GM12875 (cell line): ENCODE results near the gene RPS2.

Experiments
- H3K4me3 ChIP-seq: one replicate; pipeline ENCODE4 v1.5.1; 2011; ENCODE audit warnings: low read depth, low read length, control low read depth
- CTCF ChIP-seq: IDR thresholded peaks from 2 replicates; pipeline ENCODE4 v1.5.1; 2011; ENCODE audit warnings: low read depth, mild to moderate bottlenecking, control low read depth, inconsistent platforms, low read length, moderate library complexity, borderline replicate concordance; ENCODE audit not compliant: insufficient read depth

The RPS2 gene

DNA sequence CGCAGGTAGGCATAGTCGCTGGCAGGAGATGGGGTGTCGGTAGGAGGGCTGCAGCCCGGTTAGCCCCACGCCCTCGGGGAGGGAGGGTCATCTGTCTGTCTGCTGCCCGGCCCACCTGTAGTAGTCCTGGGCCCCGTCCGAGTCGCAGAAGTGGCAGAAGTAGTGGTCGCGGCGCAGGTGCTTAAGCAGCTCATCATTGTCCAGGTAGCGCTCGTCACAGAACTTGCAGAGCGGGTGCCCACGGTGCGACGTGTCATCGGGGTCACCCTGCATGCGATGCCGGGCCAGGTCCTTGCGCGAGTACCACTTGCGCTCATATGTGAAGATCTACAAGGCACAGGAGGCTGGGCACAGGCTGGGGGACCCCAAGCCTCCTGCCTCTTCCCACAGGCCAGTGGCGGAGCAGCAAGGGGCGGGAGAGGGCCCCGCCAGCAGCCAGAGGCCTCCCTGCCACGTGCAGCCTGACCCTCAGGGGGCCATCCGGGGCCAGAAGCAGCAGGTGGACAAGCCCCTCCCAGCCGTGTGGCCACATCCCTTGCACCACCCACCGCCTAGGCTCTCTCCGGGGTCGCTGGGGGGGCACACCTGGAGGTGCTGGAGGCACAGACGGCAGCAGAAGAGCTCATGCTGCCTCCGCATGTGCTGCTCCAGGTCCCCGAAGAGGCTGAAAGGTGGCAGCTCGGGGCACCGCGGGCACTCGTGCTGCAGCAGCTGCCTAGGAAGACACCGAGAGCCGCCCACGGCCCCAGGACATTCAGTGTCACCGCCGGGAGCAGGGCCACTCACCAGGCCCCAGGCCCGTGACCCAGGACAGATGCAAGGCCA is 38.0 kb upstream of the RPS2 start:
- no peak overlapping the region for H3K4me3 ChIP-seq
- no peak for TF ChIP-seq CTCF

DNA sequence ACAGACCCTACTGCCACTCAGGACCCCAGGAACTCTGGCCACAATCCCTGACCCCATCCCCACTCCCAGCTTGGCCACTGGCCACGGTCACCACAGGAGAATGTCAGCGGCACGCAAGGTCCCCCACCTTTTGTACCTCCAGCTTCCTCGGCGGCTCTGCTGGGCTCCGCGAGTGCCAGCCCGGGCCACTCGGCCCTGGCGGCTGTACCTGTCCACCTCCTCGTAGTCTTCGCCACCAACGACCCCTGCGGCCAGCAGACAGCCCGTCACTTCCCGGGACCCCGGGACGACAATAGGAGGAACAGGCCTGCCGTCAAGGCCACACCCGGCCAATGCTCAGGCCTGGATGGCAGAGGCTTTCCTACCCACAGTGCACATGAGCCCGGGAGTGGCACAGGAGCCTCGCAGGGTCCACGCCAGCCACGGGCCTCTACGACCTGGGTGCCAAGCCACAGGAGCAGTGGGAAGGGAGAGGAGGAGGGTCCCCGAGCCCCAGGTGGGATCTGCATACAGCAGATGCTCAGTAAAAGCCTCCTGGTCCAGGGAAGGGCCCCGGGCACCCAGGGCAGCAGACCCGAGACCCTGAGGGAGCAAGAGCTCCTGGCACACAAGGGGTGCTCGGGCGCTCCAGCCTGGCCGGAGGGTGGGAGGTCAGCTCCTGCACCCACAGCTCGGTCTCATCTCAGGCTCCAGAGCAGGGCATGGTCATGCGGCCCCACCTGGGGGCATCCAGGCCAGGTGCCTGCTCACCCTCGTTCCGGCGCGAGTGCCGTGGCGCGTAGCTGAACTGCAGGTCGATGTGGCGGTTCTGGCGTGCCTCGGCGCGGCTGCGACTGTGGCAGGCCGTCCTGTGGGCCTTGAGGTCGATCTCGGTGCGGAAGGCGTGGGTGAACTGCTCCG is 37.1 kb upstream of the RPS2 start:
- no peak for TF ChIP-seq CTCF
- H3K4me3 ChIP-seq: no peak overlapping the region

DNA sequence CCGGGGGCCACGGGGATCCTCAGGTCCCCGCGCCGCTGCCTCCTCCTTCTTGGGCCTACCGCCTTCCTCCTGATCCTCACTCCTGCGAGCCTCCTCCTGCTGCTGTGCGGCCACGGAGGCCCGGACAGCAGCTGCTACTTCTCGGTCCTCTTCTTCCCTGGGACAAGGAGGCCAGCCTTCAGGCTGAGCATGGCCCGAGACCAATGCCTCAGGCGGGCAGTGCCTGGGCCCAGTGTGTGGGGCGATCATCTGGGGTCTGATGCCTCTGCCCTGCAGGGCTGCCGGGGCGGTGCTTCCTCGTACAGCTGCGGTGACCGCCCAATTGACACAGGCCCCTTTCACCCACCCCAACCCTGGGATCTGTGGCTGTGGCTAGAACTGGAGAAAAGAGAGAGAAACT is 36.4 kb upstream of the RPS2 start:
- H3K4me3 ChIP-seq: no peak overlapping the region
- no peak for TF ChIP-seq CTCF

- no peak overlapping the region for H3K4me3 ChIP-seq
- no peak for TF ChIP-seq CTCF
These were observed 35.4 kb upstream of the RPS2 start for GRCh38 chr16:1999866-2000514.

DNA sequence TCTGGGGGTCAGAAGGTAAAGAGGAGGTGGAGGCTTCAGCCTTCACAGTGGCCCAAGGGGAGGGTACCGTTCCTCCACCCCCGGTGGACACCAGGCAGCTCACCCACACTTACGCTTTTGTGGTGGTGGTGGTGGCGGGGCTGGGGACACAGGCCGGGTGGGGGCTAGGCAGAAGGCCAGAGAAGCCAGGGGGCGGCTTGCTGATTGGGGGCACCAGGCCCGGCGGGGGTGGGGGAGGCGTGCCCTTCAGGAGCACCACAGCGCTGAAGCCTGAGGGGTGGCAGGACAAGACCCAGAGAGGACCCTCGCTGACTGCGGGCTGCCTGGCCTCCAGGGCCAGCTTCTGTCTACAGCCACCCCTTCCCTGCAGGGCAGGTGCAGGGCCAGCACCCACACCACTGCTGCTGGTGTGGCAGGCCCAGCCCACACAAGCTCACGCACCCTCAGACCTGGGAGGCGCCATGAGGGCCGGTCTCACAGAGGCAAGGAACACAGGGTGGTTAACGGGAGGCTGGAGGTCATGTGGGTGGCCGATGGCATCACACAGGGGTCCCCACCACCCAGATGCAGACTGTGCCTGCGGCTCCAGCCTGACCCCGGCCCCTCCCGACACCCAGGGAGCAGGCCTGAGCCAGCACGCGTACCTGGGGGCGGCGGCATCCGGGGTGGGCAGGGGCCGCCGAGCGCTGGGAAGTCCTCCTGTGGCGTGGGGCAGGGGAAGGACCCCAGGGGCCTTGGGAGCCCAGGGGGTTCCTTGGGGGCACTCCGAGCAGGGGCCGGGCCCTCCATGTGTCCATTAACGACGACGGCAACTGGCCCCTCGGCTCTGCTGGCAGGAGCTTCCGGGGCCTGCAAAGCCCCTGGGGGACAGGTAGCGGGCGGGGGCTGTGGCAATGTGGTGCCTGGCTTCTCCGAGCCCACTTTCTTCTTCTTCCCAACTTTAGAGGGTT is 34.5 kb upstream of the RPS2 start:
- TF ChIP-seq CTCF: no peak
- no peak overlapping the region for H3K4me3 ChIP-seq

DNA sequence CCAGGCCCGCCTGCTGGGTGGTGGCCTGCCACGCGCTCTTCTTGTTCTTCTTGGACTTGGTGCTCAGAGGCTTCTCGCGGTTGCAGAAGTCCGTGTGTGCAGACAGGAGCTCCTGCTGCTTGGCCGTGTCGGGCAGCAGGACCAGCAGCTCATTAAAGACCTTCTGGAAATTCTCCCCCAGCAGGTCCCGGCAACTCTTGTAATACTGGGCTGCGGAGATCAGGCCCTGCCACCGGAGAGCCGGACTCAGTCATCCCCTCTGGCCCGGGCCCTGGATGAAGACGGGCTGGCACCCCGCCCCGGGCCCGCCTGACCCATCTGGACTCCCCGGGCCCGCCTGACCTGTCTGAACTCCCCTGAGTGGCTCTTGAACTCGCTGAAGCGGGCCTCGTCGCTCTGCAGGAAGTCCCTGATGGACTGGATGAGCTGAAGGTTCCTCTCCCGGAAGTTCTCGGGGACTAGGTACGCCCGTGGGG is 33.8 kb upstream of the RPS2 start:
- H3K4me3 ChIP-seq: no peak overlapping the region
- no peak for TF ChIP-seq CTCF
